HepG2 (cell line): ENCODE results near the gene AGTRAP. TPM values are rescaled to one million over a fixed set of nuclear protein-coding genes. Genes with fewer than 3 reads are reported as not detected.

ENCODE experiments used
- FOXC1 ChIP-seq: sonication (generic); formaldehyde crosslinking; IDR thresholded peaks from 2 replicates; pipeline ENCODE4 v1.8.0; 2022; ENCODE audit warnings: mild to moderate bottlenecking, missing genetic modification reagents, borderline replicate concordance
- ISX ChIP-seq: sonication (generic); formaldehyde crosslinking; conservative IDR thresholded peaks from 2 replicates; pipeline ENCODE4 v1.5.0; 2020; ENCODE audit warnings: missing genetic modification reagents
- NCOA1 ChIP-seq: sonication (generic); formaldehyde crosslinking; IDR thresholded peaks from 2 replicates; pipeline ENCODE4 v1.9.0; 2021; ENCODE audit warnings: missing genetic modification reagents
- NFIC ChIP-seq: IDR thresholded peaks from 2 replicates; pipeline ENCODE4 v1.6.1; 2012; ENCODE audit warnings: mild to moderate bottlenecking, low read length, inconsistent platforms
- ZBTB1 ChIP-seq: sonication (generic); formaldehyde crosslinking; IDR thresholded peaks from 2 replicates; pipeline ENCODE4 v1.4.0; 2020; ENCODE audit warnings: missing genetic modification reagents, borderline replicate concordance
- ZBTB2 ChIP-seq: sonication (generic); formaldehyde crosslinking; IDR thresholded peaks from 2 replicates; pipeline ENCODE4 v1.8.0; 2022; ENCODE audit warnings: low read depth, missing genetic modification reagents
- ZBTB25 ChIP-seq: IDR thresholded peaks from 2 replicates; pipeline ENCODE4 v1.6.1; 2018; ENCODE audit warnings: missing genetic modification reagents
- ZFX ChIP-seq: sonication (generic); formaldehyde crosslinking; IDR thresholded peaks from 2 replicates; pipeline ENCODE4 v1.4.0; 2020; ENCODE audit warnings: mild to moderate bottlenecking, low read depth, missing genetic modification reagents, moderate library complexity
- ZNF720 ChIP-seq: sonication (generic); formaldehyde crosslinking; IDR thresholded peaks from 2 replicates; pipeline ENCODE4 v1.4.0; 2020; ENCODE audit warnings: missing genetic modification reagents
- ZNF780A ChIP-seq: sonication (generic); formaldehyde crosslinking; IDR thresholded peaks from 2 replicates; pipeline ENCODE4 v1.8.0; 2022; ENCODE audit warnings: mild to moderate bottlenecking, missing genetic modification reagents, moderate library complexity
- polyA plus RNA-seq, 8 experiments: library from polyadenylated mRNA; depleted of rRNA in 3 of 8; stranded (reverse) in 7 of 8; unstranded in 1 of 8; fragments of >200 nt; fragmentation: Illumina TruSeq in 4 of 8; extraction: Trizol in 4 of 8; gene quantifications; 2 replicates each; pipeline versions ENCODE4 v1.2.1 to v1.2.3, GENCODE V29; 2011 to 2016; ENCODE audit warnings: low read depth in 4 of 8, missing spikeins in 1 of 8, mixed read lengths in 1 of 8; ENCODE audit not compliant: insufficient read depth in 1 of 8
- total RNA-seq, 5 experiments: library from RNA; depleted of rRNA; stranded (reverse); fragments of >200 nt; fragmentation: Illumina TruSeq; extraction: Trizol; gene quantifications; 2 replicates each; pipeline ENCODE4 v1.2.3, GENCODE V29; 2016; ENCODE audit warnings: low read depth in 1 of 5
- TF ChIP-seq, protein P1 (sequence below): IDR thresholded peaks from 2 replicates; pipeline ENCODE4 v1.6.1; 2016; ENCODE audit warnings: low read depth, missing genetic modification reagents, missing compliant biosample characterization

The AGTRAP gene
- total and polyA plus RNA-seq, 2 of the 13 experiments (the other 11 are each of a cell fraction or from before 2014, with no cell fraction given): 28.3 to 32.0 TPM

DNA sequence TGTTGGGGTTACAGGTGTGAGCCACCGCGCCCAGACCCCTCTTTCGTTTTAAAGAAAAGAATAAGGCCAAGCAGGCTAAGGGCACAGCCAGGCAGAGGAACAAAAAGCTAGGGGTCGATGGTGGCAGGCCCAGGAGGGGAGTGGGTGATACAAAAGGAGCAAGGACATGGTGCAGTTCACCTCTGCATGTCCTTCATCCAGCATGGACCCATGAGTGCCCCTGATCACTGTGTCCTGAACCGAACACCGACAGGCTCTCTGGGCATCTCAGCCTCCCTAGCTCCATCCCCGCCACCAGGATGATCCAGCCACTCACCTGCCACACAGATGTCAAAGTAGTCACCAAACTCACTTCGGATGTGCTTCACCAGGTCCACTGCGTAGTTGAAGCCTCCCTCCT is 64.0 kb downstream of the AGTRAP start (continued):
- no peak for TF ChIP-seq ZBTB2 (CRISPR knock-in tag)
- TF ChIP-seq NFIC: no peak
- TF ChIP-seq ZBTB1 (CRISPR knock-in tag): no peak
- no peak for TF ChIP-seq ZNF720 (CRISPR knock-in tag)
- TF ChIP-seq, protein P1, sequence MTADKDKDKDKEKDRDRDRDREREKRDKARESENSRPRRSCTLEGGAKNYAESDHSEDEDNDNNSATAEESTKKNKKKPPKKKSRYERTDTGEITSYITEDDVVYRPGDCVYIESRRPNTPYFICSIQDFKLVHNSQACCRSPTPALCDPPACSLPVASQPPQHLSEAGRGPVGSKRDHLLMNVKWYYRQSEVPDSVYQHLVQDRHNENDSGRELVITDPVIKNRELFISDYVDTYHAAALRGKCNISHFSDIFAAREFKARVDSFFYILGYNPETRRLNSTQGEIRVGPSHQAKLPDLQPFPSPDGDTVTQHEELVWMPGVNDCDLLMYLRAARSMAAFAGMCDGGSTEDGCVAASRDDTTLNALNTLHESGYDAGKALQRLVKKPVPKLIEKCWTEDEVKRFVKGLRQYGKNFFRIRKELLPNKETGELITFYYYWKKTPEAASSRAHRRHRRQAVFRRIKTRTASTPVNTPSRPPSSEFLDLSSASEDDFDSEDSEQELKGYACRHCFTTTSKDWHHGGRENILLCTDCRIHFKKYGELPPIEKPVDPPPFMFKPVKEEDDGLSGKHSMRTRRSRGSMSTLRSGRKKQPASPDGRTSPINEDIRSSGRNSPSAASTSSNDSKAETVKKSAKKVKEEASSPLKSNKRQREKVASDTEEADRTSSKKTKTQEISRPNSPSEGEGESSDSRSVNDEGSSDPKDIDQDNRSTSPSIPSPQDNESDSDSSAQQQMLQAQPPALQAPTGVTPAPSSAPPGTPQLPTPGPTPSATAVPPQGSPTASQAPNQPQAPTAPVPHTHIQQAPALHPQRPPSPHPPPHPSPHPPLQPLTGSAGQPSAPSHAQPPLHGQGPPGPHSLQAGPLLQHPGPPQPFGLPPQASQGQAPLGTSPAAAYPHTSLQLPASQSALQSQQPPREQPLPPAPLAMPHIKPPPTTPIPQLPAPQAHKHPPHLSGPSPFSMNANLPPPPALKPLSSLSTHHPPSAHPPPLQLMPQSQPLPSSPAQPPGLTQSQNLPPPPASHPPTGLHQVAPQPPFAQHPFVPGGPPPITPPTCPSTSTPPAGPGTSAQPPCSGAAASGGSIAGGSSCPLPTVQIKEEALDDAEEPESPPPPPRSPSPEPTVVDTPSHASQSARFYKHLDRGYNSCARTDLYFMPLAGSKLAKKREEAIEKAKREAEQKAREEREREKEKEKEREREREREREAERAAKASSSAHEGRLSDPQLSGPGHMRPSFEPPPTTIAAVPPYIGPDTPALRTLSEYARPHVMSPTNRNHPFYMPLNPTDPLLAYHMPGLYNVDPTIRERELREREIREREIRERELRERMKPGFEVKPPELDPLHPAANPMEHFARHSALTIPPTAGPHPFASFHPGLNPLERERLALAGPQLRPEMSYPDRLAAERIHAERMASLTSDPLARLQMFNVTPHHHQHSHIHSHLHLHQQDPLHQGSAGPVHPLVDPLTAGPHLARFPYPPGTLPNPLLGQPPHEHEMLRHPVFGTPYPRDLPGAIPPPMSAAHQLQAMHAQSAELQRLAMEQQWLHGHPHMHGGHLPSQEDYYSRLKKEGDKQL (CRISPR knock-in tag): no peak
- no peak for TF ChIP-seq ZNF780A
- TF ChIP-seq ISX (CRISPR knock-in tag): no peak
- TF ChIP-seq NCOA1 (CRISPR knock-in tag): no peak
- no peak for TF ChIP-seq ZBTB25 (CRISPR knock-in tag)
- no peak for TF ChIP-seq ZFX (CRISPR knock-in tag)
- no peak for TF ChIP-seq FOXC1 (CRISPR knock-in tag)
